Hypothalamus (tissue), 51 donors: ENCODE results near the gene KLF7.

ENCODE experiments used
- DNase-seq, 51 donors: peaks; one replicate each; lab custom pipeline; 2025; lab: John Stamatoyannopoulos, UW

KLF7 gene

GRCh38 chr2:207130958-207131521 is 34.7 kb downstream of the KLF7 start:
- DNase-seq: no peak

- DNase-seq: no peak
These were observed 35.9 kb downstream of the KLF7 start for GRCh38 chr2:207129821-207130220.

GRCh38 chr2:207128867-207129266 is 36.9 kb downstream of the KLF7 start:
- DNase-seq: no peak

- DNase-seq: no peak
These were observed 38.9 kb downstream of the KLF7 start for GRCh38 chr2:207126724-207127308.

GRCh38 chr2:207123776-207124391 is 41.9 kb downstream of the KLF7 start:
- DNase-seq: no peak

- no peak for DNase-seq
These were observed 42.4 kb downstream of the KLF7 start for GRCh38 chr2:207123335-207123744.

- DNase-seq: no peak
These were observed 43.0 kb downstream of the KLF7 start for GRCh38 chr2:207122651-207123334.

- peak in 1 of 51 donors; percentile 12 for DNase-seq
These were observed 44.0 kb downstream of the KLF7 start for GRCh38 chr2:207121784-207122183.

GRCh38 chr2:207119048-207119447 is 46.7 kb downstream of the KLF7 start:
- no peak for DNase-seq

- no peak for DNase-seq
These were observed 48.1 kb downstream of the KLF7 start for GRCh38 chr2:207117668-207118067.

- DNase-seq: peak in 24 of 51 donors; percentile 10 to 67 (median 34)
These were observed 49.9 kb downstream of the KLF7 start for GRCh38 chr2:207115715-207116364.

GRCh38 chr2:207113414-207113813 is 52.3 kb downstream of the KLF7 start:
- DNase-seq: peak in 44 of 51 donors; percentile 8 to 92 (median 60)

- no peak for DNase-seq
These were observed 53.0 kb downstream of the KLF7 start for GRCh38 chr2:207112785-207113184.

- DNase-seq: no peak
These were observed 53.4 kb downstream of the KLF7 start for GRCh38 chr2:207112383-207112782.

GRCh38 chr2:207111757-207112156 is 54.0 kb downstream of the KLF7 start:
- no peak for DNase-seq

GRCh38 chr2:207110715-207111114 is 55.0 kb downstream of the KLF7 start:
- no peak for DNase-seq

GRCh38 chr2:207110310-207110709 is 55.4 kb downstream of the KLF7 start:
- no peak for DNase-seq

GRCh38 chr2:207109768-207110167 is 56.0 kb downstream of the KLF7 start:
- no peak for DNase-seq

- DNase-seq: no peak
These were observed 57.3 kb downstream of the KLF7 start for GRCh38 chr2:207108440-207108839.

- peak in 29 of 51 donors; percentile 6 to 69 (median 37) for DNase-seq
These were observed 58.2 kb downstream of the KLF7 start for GRCh38 chr2:207107551-207107950.

GRCh38 chr2:207107131-207107530 is 58.6 kb downstream of the KLF7 start:
- DNase-seq: no peak
